Skeletal muscle satellite cell (primary cell): Measurements from ENCODE around the gene ZNF835.

Experiments used
- H3K27me3 ChIP-seq: 2 replicates; pipeline ENCODE4 v1.7.0; 2013; ENCODE audit warnings: low read length; ENCODE audit not compliant: control insufficient read depth, insufficient read depth
- H3K36me3 ChIP-seq: 2 replicates; pipeline ENCODE4 v1.7.0; 2013; ENCODE audit warnings: mild to moderate bottlenecking, control low read depth, low read length; ENCODE audit not compliant: insufficient read depth
- H3K4me1 ChIP-seq: 2 replicates; pipeline ENCODE4 v1.7.0; 2013; ENCODE audit warnings: low read length; ENCODE audit not compliant: control insufficient read depth, insufficient read depth
- H3K4me2 ChIP-seq: 2 replicates; pipeline ENCODE4 v1.7.0; 2013; ENCODE audit warnings: mild to moderate bottlenecking, low read length
- H3K4me3 ChIP-seq: 2 replicates; pipeline ENCODE4 v1.7.0; 2013; ENCODE audit warnings: low read length
- H3K9ac ChIP-seq: 2 replicates; pipeline ENCODE4 v1.7.0; 2013; ENCODE audit warnings: mild to moderate bottlenecking, low read depth, low read length, moderate library complexity
- H3K9me3 ChIP-seq: replicated peaks from 2 replicates; pipeline ENCODE4 v1.7.0; 2013; ENCODE audit warnings: mild to moderate bottlenecking, control low read depth, low read length

Gene ZNF835

DNA sequence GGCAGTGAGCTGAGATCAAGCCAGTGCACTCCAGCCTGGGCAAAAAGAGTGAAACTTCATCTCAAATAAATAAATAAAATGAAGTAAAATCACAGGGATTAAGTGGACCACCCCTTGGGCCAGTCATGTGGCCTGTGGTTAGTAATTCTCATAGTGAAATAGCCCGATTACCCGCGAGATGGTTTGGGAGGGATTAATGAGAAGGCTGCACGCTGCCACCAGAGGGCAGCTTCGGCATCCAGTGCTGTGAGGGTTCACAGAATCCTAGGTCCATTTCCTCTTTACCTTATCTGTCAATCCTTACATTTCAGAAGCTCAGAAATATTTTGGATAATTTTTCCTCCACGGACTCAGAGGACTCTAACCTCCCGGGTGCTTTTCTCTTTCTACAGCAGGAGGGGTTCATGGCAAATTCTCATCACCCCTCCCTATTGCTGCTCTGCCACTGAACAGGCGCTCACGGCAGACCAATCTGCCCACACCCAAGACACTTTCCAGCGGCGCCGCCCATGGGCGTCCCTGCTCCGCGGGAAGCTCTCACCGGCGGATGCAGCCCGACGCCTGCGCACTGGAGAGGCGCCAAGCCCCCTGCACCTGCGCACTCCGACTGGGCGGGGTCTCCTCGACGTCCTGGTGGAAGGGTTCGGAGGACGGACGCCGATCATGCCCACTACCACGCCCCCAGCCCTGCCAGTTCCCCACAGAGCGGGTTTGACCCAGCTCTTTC is 11.0 kb downstream of the ZNF835 start:
- no peaks in the 10 kb centered on the region for H3K27me3 ChIP-seq
- H3K4me1 ChIP-seq = no peaks in the 10 kb centered on the region
- H3K36me3 ChIP-seq = no peaks in the 10 kb centered on the region
- H3K9me3 ChIP-seq = peaks cover 7% of the 10 kb centered on the region
- H3K9ac ChIP-seq = no peak overlapping the region
- H3K4me2 ChIP-seq = no peak overlapping the region
- H3K4me3 ChIP-seq = no peak overlapping the region

DNA sequence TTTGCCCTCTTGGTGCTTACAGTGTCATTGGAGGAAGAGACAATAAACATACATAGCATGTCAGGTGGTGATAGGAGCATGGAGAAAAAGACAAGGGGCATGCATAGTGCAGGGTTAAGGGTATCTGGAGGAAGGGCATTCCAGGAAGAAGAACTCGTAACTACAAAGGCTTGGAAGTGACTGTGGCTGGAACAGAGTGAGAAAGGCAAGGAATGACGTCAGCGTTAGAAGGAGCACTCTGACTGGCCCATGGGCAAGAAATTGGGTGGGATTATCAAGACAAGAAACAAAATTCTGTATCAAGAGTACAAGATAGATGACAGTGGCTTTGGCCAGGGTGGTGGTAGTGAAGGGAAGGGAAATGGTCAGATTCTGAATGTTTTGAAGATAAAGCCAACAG is 17.4 kb downstream of the ZNF835 start:
- H3K4me3 ChIP-seq = no peak overlapping the region
- H3K27me3 ChIP-seq = no peaks in the 10 kb centered on the region
- H3K4me2 ChIP-seq = no peak overlapping the region
- H3K4me1 ChIP-seq = no peaks in the 10 kb centered on the region
- peaks cover 10% of the 10 kb centered on the region for H3K9me3 ChIP-seq
- H3K36me3 ChIP-seq = no peaks in the 10 kb centered on the region
- H3K9ac ChIP-seq = no peak overlapping the region

DNA sequence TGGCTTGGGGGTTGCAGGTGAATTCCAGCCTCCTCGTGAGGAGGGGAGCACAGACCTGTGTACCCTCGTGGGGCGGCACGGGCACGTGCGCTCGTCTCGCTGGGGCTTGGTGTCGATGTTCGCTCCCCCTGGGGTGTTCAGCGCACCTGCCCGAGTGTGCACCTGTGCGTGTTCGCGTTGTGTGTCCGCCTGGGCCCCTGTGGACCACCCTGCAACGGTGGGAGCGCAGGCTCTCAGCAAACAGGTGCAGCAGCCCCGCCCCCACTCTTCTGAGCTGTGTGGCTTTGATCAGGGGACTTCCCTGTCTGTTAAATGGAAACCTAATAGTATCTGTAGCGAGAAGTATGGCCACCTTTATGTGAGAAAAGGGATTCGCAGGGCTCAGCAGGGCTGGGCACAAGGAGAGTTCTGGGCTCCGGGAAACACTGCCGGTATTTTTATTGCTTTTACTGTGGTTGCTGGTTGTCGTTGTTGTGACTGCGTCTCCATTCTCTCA is 28.0 kb downstream of the ZNF835 start:
- Histone ChIP-seq H3K4me3 (no peak overlapping the region), H3K9me3 (peaks cover 6% of the 10 kb centered on the region), H3K36me3 (no peaks in the 10 kb centered on the region), H3K4me1 (no peaks in the 10 kb centered on the region), H3K27me3 (no peaks in the 10 kb centered on the region), H3K9ac (no peak overlapping the region), H3K4me2 (no peak overlapping the region)

DNA sequence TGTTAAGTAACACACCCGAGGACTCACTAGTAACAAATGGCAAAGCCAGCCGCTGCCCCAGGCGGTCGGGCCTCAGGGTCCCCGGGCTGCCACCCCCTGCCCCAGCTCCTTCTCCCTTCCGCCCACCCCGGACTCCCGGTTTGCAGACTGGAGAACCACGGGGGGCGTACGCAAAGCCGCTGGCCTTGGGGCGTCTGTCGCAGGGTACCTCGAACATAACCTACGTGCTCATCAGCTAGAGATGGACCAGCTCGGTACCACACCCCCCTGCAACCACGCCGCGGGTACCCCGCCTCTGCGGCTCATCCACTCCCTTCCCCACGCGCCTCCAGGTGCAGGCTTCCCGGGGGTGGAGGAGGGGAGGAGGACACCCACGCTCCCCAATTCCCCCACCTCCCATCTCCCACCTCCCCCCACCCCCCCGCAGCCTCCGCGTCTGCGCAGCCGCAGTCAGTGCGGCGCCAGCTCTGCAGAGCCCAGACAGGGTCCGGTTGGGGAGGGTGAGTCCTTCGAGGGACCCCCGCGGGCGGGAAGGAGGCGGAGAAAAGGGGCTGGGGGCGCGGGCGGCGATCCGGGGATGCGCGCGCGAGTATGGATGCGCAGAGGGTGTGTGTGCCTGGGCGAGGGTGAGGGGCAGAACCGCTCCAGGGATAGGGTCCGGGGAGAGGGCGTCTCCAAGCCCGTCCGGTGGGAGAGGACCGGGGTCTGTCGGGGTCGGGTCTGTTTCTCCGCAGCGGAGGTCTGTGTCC is 28.7 kb downstream of the ZNF835 start, which contains the start of gene SMIM17:
TSS of gene SMIM17 (plus strand) at position 449 of the 749 bp plus-strand sequence. CDS start 2,509 bp downstream, outside the sequence.
- H3K4me3 ChIP-seq = no peak within 1 kb of the TSS
- no peaks in the 10 kb centered on the region for H3K4me1 ChIP-seq
- no peak within 1 kb of the TSS for H3K4me2 ChIP-seq
- H3K36me3 ChIP-seq = no peaks in the 10 kb centered on the region
- H3K27me3 ChIP-seq = no peaks in the 10 kb centered on the region
- peaks cover 4% of the 10 kb centered on the region for H3K9me3 ChIP-seq
- H3K9ac ChIP-seq = no peak within 1 kb of the TSS

DNA sequence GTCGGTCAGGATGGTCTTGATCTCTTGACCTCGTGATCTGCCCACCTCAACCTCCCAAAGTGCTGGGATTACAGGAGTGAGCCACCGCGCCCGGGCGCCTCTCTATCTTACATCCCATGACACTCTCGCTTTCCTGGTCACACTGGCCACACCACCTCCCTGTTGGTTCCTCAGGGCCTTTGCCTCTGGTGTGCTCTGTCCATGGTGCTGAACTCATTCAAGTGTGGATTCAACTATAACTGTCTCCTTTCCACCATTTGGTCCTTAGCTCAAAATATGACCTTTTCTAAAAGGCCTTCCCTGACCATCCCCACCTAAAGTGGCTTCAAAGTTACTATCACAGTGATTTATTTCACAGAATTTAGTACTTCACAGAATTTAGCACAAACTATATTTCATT is 32.3 kb downstream of the ZNF835 start:
- Histone ChIP-seq H3K4me1 (no peaks in the 10 kb centered on the region), H3K27me3 (no peaks in the 10 kb centered on the region), H3K4me2 (no peak overlapping the region), H3K9me3 (no peaks in the 10 kb centered on the region), H3K36me3 (no peaks in the 10 kb centered on the region), H3K4me3 (no peak overlapping the region), H3K9ac (no peak overlapping the region)

DNA sequence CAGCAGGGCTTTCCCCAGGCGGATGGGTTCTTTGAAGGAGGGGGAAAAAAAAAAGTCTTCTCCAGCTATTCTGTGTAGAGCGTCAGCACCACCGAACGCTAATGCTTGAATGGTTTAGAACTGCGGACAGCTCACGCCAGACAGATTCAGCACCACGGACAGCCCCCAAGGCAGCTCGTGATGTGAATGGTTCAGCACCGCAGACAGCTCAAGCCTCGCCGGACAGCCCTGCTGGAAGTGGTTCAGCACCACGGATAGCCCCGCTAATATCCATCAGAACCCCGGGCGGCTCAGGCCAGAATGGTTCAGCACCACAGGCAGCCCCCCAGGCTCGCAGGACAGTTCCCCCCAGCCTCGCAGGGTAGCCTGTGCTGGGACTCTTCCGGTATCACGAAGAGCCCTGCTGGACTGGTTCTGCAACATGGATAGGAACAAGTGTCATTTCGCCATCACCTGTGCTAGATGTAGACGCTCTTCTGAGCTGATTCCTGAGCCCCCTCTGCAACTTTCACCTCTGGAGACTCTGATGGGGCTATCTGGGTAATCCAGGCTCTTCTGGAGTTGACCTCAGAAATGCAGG is 33.5 kb downstream of the ZNF835 start:
- H3K4me1 ChIP-seq = no peaks in the 10 kb centered on the region
- H3K9ac ChIP-seq = no peak overlapping the region
- no peaks in the 10 kb centered on the region for H3K36me3 ChIP-seq
- no peaks in the 10 kb centered on the region for H3K9me3 ChIP-seq
- no peaks in the 10 kb centered on the region for H3K27me3 ChIP-seq
- no peak overlapping the region for H3K4me2 ChIP-seq
- H3K4me3 ChIP-seq = no peak overlapping the region

DNA sequence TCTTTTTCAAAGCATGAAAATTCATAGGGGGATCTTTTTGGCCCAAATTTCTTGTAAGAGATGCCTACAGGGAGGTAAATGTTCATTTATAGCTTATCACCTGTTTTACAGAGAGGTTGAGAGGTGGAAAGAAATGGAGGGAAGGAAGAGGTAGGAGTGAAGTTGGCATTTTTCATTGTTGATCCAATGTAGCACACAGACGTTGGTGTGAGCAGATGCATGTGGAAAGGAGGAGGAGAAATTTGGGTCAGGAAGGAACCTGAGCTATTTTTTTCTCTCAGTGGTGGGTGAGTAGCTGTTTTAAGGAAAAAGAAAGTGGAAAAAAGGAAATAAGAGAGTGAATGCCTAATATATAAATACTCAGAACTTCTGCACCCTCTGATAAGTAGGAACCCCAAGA is 38.5 kb downstream of the ZNF835 start:
- H3K4me1 ChIP-seq = no peaks in the 10 kb centered on the region
- no peaks in the 10 kb centered on the region for H3K27me3 ChIP-seq
- H3K36me3 ChIP-seq = no peaks in the 10 kb centered on the region
- no peak overlapping the region for H3K4me3 ChIP-seq
- H3K4me2 ChIP-seq = no peak overlapping the region
- peaks cover 12% of the 10 kb centered on the region for H3K9me3 ChIP-seq
- H3K9ac ChIP-seq = no peak overlapping the region

DNA sequence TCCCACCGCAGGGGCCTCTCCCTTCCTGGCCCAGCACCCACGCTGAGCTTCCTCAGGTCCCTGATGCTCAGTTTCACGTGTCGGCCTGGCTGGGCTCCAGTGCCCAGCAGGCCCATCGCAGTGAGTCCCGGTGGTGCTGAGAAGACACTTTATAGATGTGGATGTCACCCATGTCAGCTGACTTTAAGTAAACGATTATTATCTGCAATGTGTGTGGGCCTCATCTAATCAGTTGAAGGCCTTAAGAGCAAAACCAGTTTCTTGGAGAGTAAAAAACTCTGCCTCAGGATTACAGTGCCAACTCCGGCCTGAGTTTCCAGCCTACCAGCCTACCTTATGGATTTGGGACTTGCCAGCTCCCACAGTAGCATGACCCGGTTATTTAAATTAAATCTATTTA is 45.8 kb downstream of the ZNF835 start:
- Histone ChIP-seq H3K4me3 (no peak overlapping the region), H3K4me2 (no peak overlapping the region), H3K4me1 (no peaks in the 10 kb centered on the region), H3K9me3 (peaks cover 22% of the 10 kb centered on the region), H3K27me3 (no peaks in the 10 kb centered on the region), H3K9ac (no peak overlapping the region), H3K36me3 (peaks cover 45% of the 10 kb centered on the region)

DNA sequence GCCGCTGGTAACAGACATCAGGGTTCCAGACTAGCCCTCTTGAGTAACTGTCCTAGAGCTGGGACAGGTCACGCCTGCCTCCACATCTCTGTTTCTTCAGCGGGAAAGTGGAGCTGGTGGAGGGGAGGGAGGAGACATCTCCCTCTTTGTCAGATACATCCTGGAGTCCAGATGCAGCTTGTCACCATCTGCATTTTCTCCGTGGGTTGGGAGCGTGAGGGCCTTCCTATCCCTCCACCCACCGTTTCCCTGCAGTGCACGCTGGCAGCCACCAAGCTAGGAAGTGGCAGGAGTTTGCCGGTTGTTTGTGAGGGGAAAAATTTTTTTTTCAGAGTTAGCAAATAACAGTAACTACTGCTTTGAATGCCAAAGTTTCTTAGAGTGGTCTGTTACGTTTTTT is 48.6 kb downstream of the ZNF835 start:
- Histone ChIP-seq H3K27me3 (no peaks in the 10 kb centered on the region), H3K9me3 (peaks cover 11% of the 10 kb centered on the region), H3K4me1 (no peaks in the 10 kb centered on the region), H3K4me3 (no peak overlapping the region), H3K36me3 (peaks cover 49% of the 10 kb centered on the region), H3K4me2 (no peak overlapping the region), H3K9ac (no peak overlapping the region)

DNA sequence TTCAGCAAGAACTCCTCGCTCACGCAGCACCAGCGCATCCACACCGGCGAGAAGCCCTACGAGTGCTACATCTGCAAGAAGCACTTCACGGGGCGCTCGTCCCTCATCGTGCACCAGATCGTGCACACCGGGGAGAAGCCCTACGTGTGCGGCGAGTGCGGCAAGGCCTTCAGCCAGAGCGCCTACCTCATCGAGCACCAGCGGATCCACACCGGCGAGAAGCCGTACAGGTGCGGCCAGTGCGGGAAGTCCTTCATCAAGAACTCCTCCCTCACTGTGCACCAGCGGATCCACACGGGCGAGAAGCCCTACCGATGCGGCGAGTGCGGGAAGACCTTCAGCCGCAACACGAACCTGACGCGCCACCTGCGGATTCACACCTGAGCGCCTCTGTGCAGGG is 49.2 kb downstream of the ZNF835 start:
- Histone ChIP-seq H3K4me3 (no peak overlapping the region), H3K27me3 (no peaks in the 10 kb centered on the region), H3K9ac (no peak overlapping the region), H3K4me2 (no peak overlapping the region), H3K36me3 (peaks cover 49% of the 10 kb centered on the region), H3K4me1 (no peaks in the 10 kb centered on the region), H3K9me3 (peaks cover 11% of the 10 kb centered on the region)

DNA sequence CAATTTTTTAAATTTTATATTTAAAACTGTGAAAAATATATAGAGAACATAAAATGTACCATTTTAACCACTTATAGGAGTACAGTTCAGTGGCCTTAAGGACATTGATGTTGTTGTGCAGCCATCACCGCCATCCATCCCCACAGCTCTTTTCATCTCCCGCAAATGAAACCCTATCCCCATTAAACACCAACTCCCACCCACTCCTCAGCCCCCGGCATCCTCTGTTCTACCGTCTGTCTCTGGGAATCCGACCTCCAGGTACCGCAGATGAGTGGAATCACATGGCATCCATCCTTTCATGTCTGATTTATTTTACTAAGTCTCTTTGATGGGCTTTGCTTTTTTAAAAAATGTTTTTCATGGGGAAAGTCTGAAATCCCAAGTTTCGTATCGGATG is 52.4 kb downstream of the ZNF835 start:
- Histone ChIP-seq H3K4me3 (no peak overlapping the region), H3K9me3 (peaks cover 11% of the 10 kb centered on the region), H3K36me3 (peaks cover 36% of the 10 kb centered on the region), H3K27me3 (no peaks in the 10 kb centered on the region), H3K4me1 (no peaks in the 10 kb centered on the region), H3K4me2 (no peak overlapping the region), H3K9ac (no peak overlapping the region)
